ENCODE results near the gene SOX18.

SOX18 gene

DNA sequence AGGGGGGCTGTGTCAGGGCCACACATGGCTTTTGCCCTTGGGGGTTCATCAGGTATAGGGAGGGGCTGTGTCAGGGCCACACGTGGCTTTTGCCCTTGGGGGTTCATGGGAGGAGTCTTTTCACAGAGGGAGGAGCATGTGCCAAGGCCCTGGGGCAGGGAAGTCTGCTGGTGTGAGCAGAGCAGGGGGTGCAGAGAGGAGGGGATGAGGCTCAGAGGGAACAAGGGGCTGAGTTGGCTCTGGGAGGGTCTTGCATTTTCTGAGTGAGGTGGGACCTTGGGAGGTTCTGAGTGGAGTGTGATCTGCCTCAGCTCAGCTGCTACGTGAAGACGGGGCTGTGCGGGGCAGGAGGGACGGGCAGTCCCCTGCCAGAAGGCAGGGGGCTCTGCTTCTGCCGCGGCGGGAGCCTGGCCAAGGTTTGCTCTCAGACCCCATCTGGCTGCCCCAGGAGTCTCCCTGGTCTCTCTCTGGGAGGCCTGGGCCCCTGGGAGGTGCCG is 6.0 kb upstream of the SOX18 start:
- TF ChIP-seq Cebpa-rat (IDR thresholded peaks at IDR 0.05) = no peak

DNA sequence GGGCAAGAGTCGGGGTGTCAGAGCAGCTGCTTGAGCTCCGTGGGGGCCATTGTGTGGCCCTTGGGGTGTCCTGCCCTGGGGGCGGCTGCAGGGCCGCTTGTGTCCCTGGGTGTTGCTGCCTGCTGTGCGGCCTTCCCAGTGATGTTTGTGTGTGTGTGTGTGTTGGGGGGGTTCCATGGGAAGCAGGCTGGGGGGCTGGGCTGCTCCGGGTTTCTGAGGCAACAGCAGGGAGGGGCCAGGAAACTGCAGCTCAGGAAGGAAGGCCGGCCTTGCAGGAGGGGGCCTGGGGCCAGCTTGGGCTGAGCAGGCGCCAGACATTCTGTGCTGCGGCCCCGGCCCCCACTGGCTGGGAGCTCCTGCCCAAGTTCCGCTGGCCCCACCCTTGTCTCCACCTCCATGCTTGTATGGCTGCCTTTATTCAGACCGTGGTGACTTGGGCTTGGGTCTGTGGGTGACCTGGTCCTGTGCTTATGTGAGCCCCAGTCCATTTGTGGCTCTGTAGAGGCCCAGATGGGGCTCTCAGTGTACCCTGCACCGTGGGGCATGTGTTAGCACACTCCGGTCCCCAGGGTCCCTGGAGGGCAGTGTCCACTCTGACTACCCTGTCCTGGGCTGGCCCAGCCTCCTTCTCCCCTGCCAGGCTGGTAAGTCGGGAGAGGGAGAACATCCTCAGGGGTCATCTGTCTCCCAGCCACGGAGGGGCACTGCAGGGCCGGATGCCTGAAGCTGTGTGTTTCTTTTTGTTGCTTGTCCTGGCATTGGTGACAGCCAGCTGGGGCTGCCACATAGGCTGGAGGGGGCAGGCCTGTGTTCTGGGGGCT is 4.6 kb upstream of the SOX18 start:
- Histone ChIP-seq H3K4me3 (0 out of 2 replicates have a peak overlapping the region, but pooled peaks have one; percentile 18), H3K9ac (peak overlapping the region; percentile 61), H3K4me2 (peak overlapping the region; percentile 89), H3K27ac (0 out of 2 replicates have a peak overlapping the region, but pooled peaks have one; percentile 46), H3K4me1 (peaks cover 91% of the 10 kb centered on the region), H3K9me3 (no peaks in the 10 kb centered on the region), H3K27me3 (peaks cover 54% of the 10 kb centered on the region), H3K36me3 (no peaks in the 10 kb centered on the region), H4K20me1 (no peaks in the 10 kb centered on the region)
- TF ChIP-seq Cebpa-rat (IDR thresholded peaks at IDR 0.05) = no peak

More for the DNA sequence above, 6.0 kb upstream of the SOX18 start:
- Histone ChIP-seq H3K36me3 (no peaks in the 10 kb centered on the region), H3K4me1 (peaks cover 83% of the 10 kb centered on the region), H3K4me2 (peak overlapping the region; percentile 89), H3K27ac (0 out of 2 replicates have a peak overlapping the region, but pooled peaks have one; percentile 30), H3K9me3 (no peaks in the 10 kb centered on the region), H3K4me3 (no peak overlapping the region), H3K9ac (peak overlapping the region; percentile 53; the same call in 1 of the 2 replicates), H3K27me3 (peaks cover 40% of the 10 kb centered on the region), H4K20me1 (no peaks in the 10 kb centered on the region)

DNA sequence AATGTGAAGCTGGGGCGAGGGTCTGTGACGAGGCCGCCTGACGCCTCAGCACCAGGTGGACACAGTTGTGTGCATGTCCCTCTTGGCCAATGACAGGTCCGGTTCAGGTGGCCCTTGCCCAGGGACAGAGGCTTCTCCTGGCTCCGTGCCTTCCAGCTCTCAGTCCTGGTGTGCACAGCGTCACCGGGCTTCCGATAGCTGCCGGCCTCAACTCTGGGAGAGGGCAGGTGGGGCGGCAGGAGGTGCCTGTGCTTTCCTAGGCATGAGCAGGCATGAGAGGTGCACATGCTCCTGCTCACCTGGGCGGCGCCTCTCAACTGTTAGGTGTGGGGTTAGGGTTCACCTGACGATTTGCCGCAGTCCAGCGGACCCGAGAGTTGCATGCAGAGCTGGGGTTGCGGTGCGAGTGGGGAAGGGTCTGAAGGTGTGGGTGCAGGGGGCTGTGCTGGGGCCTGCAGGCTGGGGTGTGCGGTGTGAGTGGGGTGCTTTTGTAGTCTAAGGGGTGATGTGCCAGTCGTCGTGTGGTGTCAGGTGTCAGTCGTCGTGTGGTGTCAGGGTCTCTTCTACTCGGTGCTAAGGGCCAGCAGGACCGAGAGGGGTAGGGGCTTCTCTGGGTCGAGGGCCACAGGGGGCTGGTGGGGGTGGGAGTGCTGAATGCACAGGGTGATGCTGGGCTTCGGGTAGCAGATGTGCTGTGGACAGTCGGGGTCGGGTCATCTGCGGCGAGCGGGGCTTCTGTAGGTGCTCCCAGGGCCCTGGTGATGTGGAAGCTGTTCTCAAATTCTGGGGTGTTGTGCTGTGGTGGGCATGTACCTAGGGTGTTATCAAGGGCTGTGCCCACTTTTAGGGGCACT is 3.8 kb upstream of the SOX18 start:
- Histone ChIP-seq H3K9me3 (no peaks in the 10 kb centered on the region), H3K9ac (peak overlapping the region; percentile 61), H3K4me3 (no peak overlapping the region), H3K27me3 (peaks cover 62% of the 10 kb centered on the region), H3K4me1 (peaks cover 91% of the 10 kb centered on the region), H3K27ac (0 out of 2 replicates have a peak overlapping the region, but pooled peaks have one; percentile 46), H4K20me1 (peaks cover 5% of the 10 kb centered on the region), H3K4me2 (peak overlapping the region; percentile 89), H3K36me3 (no peaks in the 10 kb centered on the region)
- TF ChIP-seq Cebpa-rat (IDR thresholded peaks at IDR 0.05) = no peak

DNA sequence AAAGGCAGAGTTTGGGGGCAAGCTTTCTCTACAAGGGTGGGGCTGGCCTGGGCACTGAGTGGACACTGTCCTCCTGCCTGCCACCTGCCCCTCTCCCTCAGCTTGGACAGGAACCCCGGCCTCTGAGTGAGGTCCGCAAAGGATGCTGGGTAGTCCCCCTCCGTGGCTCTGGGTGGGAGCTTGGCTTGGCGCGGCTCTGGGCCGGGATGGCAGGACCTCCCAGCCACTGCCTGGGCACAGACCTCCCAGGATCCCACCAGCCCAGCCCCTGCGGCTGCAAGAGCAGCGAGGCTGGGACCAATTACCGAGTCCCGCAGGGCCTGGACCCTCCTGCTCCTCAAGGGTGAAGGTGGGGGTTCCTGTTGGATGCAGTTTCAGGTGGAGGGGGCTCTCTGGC is 2.9 kb upstream of the SOX18 start:
- Histone ChIP-seq H3K4me1 (peaks cover 88% of the 10 kb centered on the region), H3K4me3 (no peak overlapping the region), H3K36me3 (no peaks in the 10 kb centered on the region), H3K4me2 (peak overlapping the region; percentile 6; the same call in 1 of the 2 replicates), H3K27me3 (peaks cover 71% of the 10 kb centered on the region), H3K9me3 (no peaks in the 10 kb centered on the region), H3K27ac (no peak overlapping the region), H3K9ac (no peak overlapping the region), H4K20me1 (peaks cover 12% of the 10 kb centered on the region)
- TF ChIP-seq Cebpa-rat (IDR thresholded peaks at IDR 0.05) = no peak

DNA sequence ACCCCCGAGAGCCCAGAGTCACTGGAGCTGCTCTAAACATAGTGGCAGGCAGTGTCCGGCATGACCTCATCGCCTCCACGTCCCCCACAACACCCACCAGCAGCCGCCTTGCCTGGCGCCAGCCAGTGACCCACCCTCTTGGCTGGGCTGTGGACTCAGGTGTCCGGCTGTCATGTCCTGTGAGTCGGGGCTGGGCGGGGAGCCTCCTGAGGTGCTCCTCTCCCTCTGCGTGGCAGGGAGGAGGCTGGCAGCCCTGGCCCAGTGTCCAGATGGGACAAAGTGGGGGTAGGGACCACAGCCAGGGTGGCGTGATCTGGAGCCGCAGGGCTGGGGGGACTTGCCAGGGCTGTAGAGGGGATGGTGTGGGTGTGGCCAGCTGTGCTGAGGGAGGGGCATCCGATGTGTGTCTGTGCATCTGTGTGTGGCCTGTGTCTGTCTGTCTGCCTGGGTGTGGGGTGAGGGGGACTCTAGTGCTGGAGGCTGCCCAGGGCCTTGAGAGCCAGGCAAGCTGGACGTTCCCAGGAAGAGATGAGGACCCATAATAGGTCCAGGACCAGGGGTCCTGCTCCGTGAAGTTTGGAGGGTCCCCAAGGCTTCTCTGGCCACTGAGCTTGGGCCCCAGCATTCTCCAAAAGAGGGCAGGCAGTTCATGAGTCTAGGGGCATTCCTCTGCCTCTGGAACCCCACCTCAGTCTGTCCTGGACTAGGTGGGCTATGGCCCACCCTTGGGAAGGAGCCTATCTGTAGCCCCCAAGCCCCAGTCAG is 2.3 kb upstream of the SOX18 start:
- TF ChIP-seq Cebpa-rat (IDR thresholded peaks at IDR 0.05) = no peak
- H3K27me3 ChIP-seq = peaks cover 77% of the 10 kb centered on the region
- H3K27ac ChIP-seq = no peak overlapping the region
- peak overlapping the region; percentile 94 for H3K4me2 ChIP-seq
- peaks cover 82% of the 10 kb centered on the region for H3K4me1 ChIP-seq
- H3K36me3 ChIP-seq = no peaks in the 10 kb centered on the region
- no peak overlapping the region for H3K9ac ChIP-seq
- H3K4me3 ChIP-seq = no peak overlapping the region
- no peaks in the 10 kb centered on the region for H3K9me3 ChIP-seq
- peaks cover 12% of the 10 kb centered on the region for H4K20me1 ChIP-seq

DNA sequence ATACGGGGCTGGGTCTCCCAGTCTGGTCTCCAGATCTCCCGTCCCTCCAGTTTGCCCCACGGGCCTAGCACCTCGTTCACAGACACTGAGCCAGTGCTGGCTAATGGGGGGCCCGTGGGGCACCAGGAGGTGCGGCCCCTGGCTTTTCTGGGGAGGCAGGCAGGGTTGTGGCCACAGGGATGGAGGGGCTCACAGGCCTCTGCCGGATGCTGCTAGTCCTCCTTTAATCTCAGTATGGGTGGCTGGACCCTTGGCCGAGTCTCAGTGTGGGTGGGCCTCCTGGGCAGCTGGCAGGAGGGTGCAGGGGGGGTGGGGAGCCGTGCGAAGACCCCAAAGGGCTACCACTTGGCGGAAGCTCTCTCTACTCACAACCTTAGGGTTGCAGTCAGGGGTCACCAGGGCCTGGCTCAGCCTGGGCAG is 1.6 kb upstream of the SOX18 start:
- H3K4me3 ChIP-seq = no peak overlapping the region
- H3K36me3 ChIP-seq = no peaks in the 10 kb centered on the region
- H3K27ac ChIP-seq = no peak overlapping the region
- H3K4me2 ChIP-seq = peak overlapping the region; percentile 94
- H3K9ac ChIP-seq = no peak overlapping the region
- H3K4me1 ChIP-seq = peaks cover 75% of the 10 kb centered on the region
- peaks cover 12% of the 10 kb centered on the region for H4K20me1 ChIP-seq
- H3K27me3 ChIP-seq = peaks cover 84% of the 10 kb centered on the region
- TF ChIP-seq Cebpa-rat (IDR thresholded peaks at IDR 0.05) = no peak
- no peaks in the 10 kb centered on the region for H3K9me3 ChIP-seq

DNA sequence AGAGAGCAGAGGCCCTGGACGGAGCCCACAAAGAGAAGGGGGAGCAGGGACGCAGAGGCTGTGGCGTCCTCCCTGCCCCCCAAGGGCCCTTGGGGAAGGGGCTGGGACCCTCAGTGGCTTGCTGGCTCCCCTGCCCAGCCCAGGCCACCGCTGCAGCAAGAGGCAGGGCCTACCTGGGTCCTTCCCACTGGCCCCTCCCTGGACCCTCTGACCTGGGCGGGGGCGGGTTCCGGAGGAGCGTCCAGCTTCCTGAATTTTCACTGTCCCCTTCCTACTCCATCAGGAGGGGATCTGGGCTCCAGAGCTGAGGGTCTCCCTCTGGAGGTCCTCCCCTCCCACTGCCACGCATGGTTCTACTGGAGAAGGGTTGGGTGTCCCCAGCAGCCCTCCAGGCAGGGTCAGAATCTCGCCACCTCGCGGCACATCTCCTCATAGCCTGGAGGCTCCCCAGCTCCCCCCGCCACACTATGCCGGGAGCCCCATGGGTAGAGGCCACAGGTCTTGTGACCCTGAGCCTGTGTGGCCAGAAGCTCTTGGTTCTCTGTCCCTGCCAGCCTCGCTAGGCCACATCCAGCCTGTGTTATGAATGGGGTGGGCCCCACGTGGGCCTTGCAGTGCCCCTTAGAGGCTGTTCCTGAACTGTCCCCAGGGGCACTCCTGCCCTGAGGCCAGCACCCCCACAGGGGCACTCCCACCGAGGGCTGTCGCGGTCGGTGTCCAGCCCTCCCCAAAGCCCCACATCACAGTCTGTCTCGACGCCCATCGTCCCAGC is 1.0 kb upstream of the SOX18 start:
- Histone ChIP-seq H4K20me1 (peaks cover 12% of the 10 kb centered on the region), H3K4me2 (peak overlapping the region; percentile 94), H3K27ac (no peak overlapping the region), H3K9me3 (no peaks in the 10 kb centered on the region), H3K27me3 (peaks cover 90% of the 10 kb centered on the region), H3K36me3 (no peaks in the 10 kb centered on the region), H3K4me3 (peak overlapping the region; percentile 66), H3K4me1 (peaks cover 72% of the 10 kb centered on the region), H3K9ac (peak overlapping the region; percentile 57; the same call in 1 of the 2 replicates)
- TF ChIP-seq Cebpa-rat (IDR thresholded peaks at IDR 0.05) = no peak

DNA sequence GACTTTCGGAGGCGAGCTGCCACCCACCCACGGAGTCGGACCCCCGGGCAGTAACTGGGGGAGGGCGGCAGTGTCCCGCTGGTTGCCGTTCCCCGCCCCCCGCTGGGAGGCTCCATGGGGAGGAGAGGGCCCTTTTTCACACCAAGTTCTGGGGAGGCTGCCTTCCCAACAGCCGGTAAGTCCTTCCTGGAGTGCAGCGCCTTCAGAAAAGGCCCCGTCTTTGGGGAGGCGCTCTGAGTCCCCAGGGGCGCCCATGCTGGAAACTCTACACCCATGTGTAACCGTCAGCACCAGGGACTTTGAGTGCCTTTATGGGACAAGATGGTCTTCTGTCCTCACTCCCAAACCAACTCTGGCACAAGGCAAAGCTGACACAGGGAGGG is 430 bp upstream of the SOX18 start:
- no peaks in the 10 kb centered on the region for H3K9me3 ChIP-seq
- no peaks in the 10 kb centered on the region for H3K36me3 ChIP-seq
- H3K27ac ChIP-seq = no peak overlapping the region
- H3K4me1 ChIP-seq = peaks cover 68% of the 10 kb centered on the region
- peaks cover 95% of the 10 kb centered on the region for H3K27me3 ChIP-seq
- peak overlapping the region; percentile 57; the same call in 1 of the 2 replicates for H3K9ac ChIP-seq
- no peak for TF ChIP-seq Cebpa-rat (IDR thresholded peaks at IDR 0.05)
- H3K4me2 ChIP-seq = peak overlapping the region; percentile 94
- H3K4me3 ChIP-seq = peak overlapping the region; percentile 66
- peaks cover 12% of the 10 kb centered on the region for H4K20me1 ChIP-seq

All from BLaER1 (cell line).